Mammary epithelial cell (primary cell): ENCODE results near the gene FYN.

ENCODE experiments used
- CTCF ChIP-seq, 2 donors: IDR thresholded peaks in 1 of 2; conservative IDR thresholded peaks in 1 of 2; 2 replicates each; pipeline ENCODE4 v1.5.1; 2011 to 2012; ENCODE audit warnings: inconsistent platforms in 2 of 2, low read length in 2 of 2, mild to moderate bottlenecking in 2 of 2, control low read depth in 1 of 2, low read depth in 1 of 2; ENCODE audit not compliant: insufficient read depth in 1 of 2; ENCODE audit errors: extremely low read depth in 1 of 2
- EZH2 ChIP-seq: IDR thresholded peaks from 2 replicates; pipeline ENCODE4 v1.6.1; 2012; ENCODE audit warnings: low read length, inconsistent platforms, borderline replicate concordance

GRCh38 chr6:111884068-111884467 is 10.8 kb upstream of the FYN start:
- TF ChIP-seq CTCF (conservative IDR thresholded peaks at IDR 0.05 in 1 of 2, IDR thresholded peaks at IDR 0.05 in 1 of 2; ENCODE audit: extremely low read depth in 1 of 2, insufficient read depth in 1 of 2, low read depth in 1 of 2, low read length in 2 of 2) (no peak), EZH2 (no peak)
